DOHH2 (cell line): ENCODE results near the gene CHP2.

Source experiments
- EZH2phosphoT487 ChIP-seq: fragments of 200-600 bp; sonication (generic); IDR thresholded peaks from 2 replicates; pipeline ENCODE4 v1.6.1; 2017; ENCODE audit warnings: borderline replicate concordance, mild to moderate bottlenecking, antibody characterized with exemption, low read length, moderate library complexity, mixed read lengths
- TF ChIP-seq, protein P1 (sequence below): fragments of 200-600 bp; sonication (generic); IDR thresholded peaks from one replicate; pipeline ENCODE4 v1.5.1; 2014; ENCODE audit warnings: antibody characterized with exemption, mild to moderate bottlenecking, low read depth, low read length; ENCODE audit not compliant: poor library complexity, severe bottlenecking

DNA sequence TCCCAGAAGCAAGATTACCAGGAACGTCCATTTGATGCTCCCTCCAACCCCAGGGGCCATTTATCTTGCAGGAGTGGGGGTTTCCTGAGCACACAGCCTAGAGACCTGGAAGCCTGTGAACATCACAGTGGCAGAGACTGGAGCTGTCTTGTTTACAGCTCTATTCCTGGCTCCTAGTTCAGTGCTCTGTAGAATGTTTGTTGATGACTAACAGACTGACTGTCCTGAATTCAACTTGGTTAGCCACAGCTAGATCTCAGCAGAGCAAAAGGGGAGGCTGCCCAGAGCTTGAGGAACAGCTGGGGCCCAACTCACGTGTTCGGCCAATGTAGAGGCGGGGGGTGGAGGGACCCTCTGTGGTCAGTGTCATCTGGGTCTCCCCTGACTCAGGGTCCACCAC is 48.4 kb upstream of the CHP2 start:
- TF ChIP-seq, protein P1, sequence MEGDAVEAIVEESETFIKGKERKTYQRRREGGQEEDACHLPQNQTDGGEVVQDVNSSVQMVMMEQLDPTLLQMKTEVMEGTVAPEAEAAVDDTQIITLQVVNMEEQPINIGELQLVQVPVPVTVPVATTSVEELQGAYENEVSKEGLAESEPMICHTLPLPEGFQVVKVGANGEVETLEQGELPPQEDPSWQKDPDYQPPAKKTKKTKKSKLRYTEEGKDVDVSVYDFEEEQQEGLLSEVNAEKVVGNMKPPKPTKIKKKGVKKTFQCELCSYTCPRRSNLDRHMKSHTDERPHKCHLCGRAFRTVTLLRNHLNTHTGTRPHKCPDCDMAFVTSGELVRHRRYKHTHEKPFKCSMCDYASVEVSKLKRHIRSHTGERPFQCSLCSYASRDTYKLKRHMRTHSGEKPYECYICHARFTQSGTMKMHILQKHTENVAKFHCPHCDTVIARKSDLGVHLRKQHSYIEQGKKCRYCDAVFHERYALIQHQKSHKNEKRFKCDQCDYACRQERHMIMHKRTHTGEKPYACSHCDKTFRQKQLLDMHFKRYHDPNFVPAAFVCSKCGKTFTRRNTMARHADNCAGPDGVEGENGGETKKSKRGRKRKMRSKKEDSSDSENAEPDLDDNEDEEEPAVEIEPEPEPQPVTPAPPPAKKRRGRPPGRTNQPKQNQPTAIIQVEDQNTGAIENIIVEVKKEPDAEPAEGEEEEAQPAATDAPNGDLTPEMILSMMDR: no peak
- no peak for TF ChIP-seq EZH2phosphoT487
